RWPE2 (cell line): Measurements from ENCODE around the gene DLGAP4.
"Not testable (repeated sequence)": the region's sequence is repeated elsewhere in the genome, so short reads cannot be mapped to it uniquely, and the experiment has no call there.

ENCODE experiments used
- ATAC-seq: fragments of 200-7000 bp; cut with Tn5 transposase; 3 replicates; pipeline ENCODE4 v1.9.1; 2021; ENCODE audit warnings: low read depth
- DNase-seq: peaks from one replicate; pipeline ENCODE4 v3.0.0-alpha.2; 2020; ENCODE audit warnings: low spot score
- H3K27ac ChIP-seq: fragments of 450-650 bp; 2 replicates; pipeline ENCODE4 v1.5.1; 2017; ENCODE audit warnings: mild to moderate bottlenecking; ENCODE audit not compliant: poor library complexity, severe bottlenecking
- H3K27me3 ChIP-seq: fragments of 250-450 bp; sonication (Bioruptor Pico); 2 replicates; pipeline ENCODE4 v1.5.1; 2021; ENCODE audit warnings: mild to moderate bottlenecking, moderate library complexity; ENCODE audit not compliant: insufficient read depth, poor library complexity, severe bottlenecking
- H3K36me3 ChIP-seq: fragments of 250-450 bp; sonication (Bioruptor Pico); 2 replicates; pipeline ENCODE4 v1.5.1; 2020; ENCODE audit warnings: low read depth, mild to moderate bottlenecking, moderate library complexity
- H3K4me1 ChIP-seq: fragments of 250-450 bp; sonication (Bioruptor Pico); 2 replicates; pipeline ENCODE4 v1.5.1; 2021; ENCODE audit warnings: mild to moderate bottlenecking, moderate library complexity; ENCODE audit not compliant: insufficient read depth, poor library complexity, severe bottlenecking
- H3K4me3 ChIP-seq: fragments of 250-450 bp; sonication (Bioruptor Pico); 2 replicates; pipeline ENCODE4 v1.5.1; 2021; ENCODE audit warnings: mild to moderate bottlenecking, moderate library complexity; ENCODE audit not compliant: severe bottlenecking
- H3K9me3 ChIP-seq: fragments of 250-450 bp; sonication (Bioruptor Pico); 2 replicates; pipeline ENCODE4 v1.5.1; 2021; ENCODE audit warnings: mild to moderate bottlenecking, moderate library complexity; ENCODE audit not compliant: severe bottlenecking
- CTCF ChIP-seq: fragments of 450-650 bp; IDR thresholded peaks from one replicate; pipeline ENCODE4 v1.5.1; 2017; ENCODE audit warnings: mild to moderate bottlenecking, moderate library complexity; ENCODE audit not compliant: poor library complexity, severe bottlenecking

The DLGAP4 gene

GRCh38 chr20:36472637-36473090, 166.5 kb downstream of the DLGAP4 start:
- no peaks in the 10 kb centered on the region for H3K27me3 ChIP-seq
- H3K27ac ChIP-seq: peak overlapping the region; percentile 33
- TF ChIP-seq CTCF: no peak
- peaks cover 18% of the 10 kb centered on the region for H3K4me1 ChIP-seq
- peaks cover 49% of the 10 kb centered on the region for H3K36me3 ChIP-seq
- ATAC-seq: peak; percentile 99
- H3K4me3 ChIP-seq: peak overlapping the region; percentile 4
- no peaks in the 10 kb centered on the region for H3K9me3 ChIP-seq
- peak; percentile 96 for DNase-seq

GRCh38 chr20:36473164-36473563, 167.0 kb downstream of the DLGAP4 start:
- ATAC-seq (no peak), DNase-seq (no peak)
- Histone ChIP-seq H3K36me3 (peaks cover 54% of the 10 kb centered on the region), H3K4me3 (no peak overlapping the region), H3K9me3 (no peaks in the 10 kb centered on the region), H3K27me3 (no peaks in the 10 kb centered on the region), H3K27ac (peak overlapping the region; percentile 33), H3K4me1 (peaks cover 15% of the 10 kb centered on the region)
- no peak for TF ChIP-seq CTCF

- peaks cover 50% of the 10 kb centered on the region for H3K36me3 ChIP-seq
- ATAC-seq (no peak), DNase-seq (no peak)
- peaks cover 15% of the 10 kb centered on the region for H3K4me1 ChIP-seq
- no peak for TF ChIP-seq CTCF
- H3K4me3 ChIP-seq: no peak overlapping the region
- no peak overlapping the region for H3K27ac ChIP-seq
- no peaks in the 10 kb centered on the region for H3K9me3 ChIP-seq
- H3K27me3 ChIP-seq: no peaks in the 10 kb centered on the region
Observed at GRCh38 chr20:36474563-36474962, 168.4 kb downstream of the DLGAP4 start.

- not testable (repeated sequence) for H3K9me3 ChIP-seq, H3K27ac ChIP-seq, DNase-seq, H3K27me3 ChIP-seq, ATAC-seq, H3K4me3 ChIP-seq
- peaks cover 50% of the 10 kb centered on the region for H3K36me3 ChIP-seq
- H3K4me1 ChIP-seq: peaks cover 15% of the 10 kb centered on the region
Observed at GRCh38 chr20:36475054-36475453, 168.9 kb downstream of the DLGAP4 start.

GRCh38 chr20:36477475-36477874, 171.3 kb downstream of the DLGAP4 start:
- H3K27ac ChIP-seq: no peak overlapping the region
- no peak for ATAC-seq
- no peak for DNase-seq
- H3K4me1 ChIP-seq: peaks cover 8% of the 10 kb centered on the region
- no peak overlapping the region for H3K4me3 ChIP-seq
- no peaks in the 10 kb centered on the region for H3K27me3 ChIP-seq
- peaks cover 53% of the 10 kb centered on the region for H3K36me3 ChIP-seq
- no peak for TF ChIP-seq CTCF
- no peaks in the 10 kb centered on the region for H3K9me3 ChIP-seq
